ENCODE measurements around the gene SERPINB6.

DNA sequence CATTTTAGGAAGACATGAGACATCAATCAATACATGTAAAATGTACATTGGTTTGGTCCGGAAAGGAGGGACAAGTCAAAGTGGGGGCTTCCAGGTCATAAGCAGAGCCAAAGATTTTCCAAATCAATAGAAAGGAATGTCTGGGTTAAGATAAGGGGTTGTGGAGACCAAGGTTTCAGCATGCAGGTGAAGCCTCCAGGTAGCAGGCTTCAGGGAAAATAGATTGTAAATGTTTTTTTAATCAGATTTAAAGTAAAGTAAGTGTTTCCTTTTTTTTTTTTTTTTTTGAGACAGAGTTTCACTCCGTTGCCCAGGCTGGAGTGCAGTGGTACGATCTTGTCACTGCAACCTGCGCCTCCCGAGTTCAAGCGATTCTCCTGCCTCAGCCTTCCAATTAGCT lies 51.5 kb downstream of the SERPINB6 start:
- TF ChIP-seq, protein P1, sequence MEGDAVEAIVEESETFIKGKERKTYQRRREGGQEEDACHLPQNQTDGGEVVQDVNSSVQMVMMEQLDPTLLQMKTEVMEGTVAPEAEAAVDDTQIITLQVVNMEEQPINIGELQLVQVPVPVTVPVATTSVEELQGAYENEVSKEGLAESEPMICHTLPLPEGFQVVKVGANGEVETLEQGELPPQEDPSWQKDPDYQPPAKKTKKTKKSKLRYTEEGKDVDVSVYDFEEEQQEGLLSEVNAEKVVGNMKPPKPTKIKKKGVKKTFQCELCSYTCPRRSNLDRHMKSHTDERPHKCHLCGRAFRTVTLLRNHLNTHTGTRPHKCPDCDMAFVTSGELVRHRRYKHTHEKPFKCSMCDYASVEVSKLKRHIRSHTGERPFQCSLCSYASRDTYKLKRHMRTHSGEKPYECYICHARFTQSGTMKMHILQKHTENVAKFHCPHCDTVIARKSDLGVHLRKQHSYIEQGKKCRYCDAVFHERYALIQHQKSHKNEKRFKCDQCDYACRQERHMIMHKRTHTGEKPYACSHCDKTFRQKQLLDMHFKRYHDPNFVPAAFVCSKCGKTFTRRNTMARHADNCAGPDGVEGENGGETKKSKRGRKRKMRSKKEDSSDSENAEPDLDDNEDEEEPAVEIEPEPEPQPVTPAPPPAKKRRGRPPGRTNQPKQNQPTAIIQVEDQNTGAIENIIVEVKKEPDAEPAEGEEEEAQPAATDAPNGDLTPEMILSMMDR (IDR thresholded peaks at IDR 0.05) = no peak
- no peak for TF ChIP-seq POLR2A (IDR thresholded peaks at IDR 0.05)

All from esophagus squamous epithelium (tissue), 4 donors.